Mononuclear cell (primary cell): ENCODE results near the gene VIL1. TPM values are rescaled to one million over a fixed set of nuclear protein-coding genes. Genes with fewer than 3 reads are reported as not detected.

Experiments
- H3K27me3 ChIP-seq: 2 replicates; pipeline ENCODE4 v1.6.0; 2011; ENCODE audit warnings: low read length, control low read depth; ENCODE audit not compliant: insufficient read depth
- H3K4me1 ChIP-seq: 2 replicates; pipeline ENCODE4 v1.5.1; 2011; ENCODE audit warnings: mild to moderate bottlenecking, low read length, control low read depth; ENCODE audit not compliant: insufficient read depth
- H3K4me3 ChIP-seq: 2 replicates; pipeline ENCODE4 v1.5.1; 2011; ENCODE audit warnings: mild to moderate bottlenecking, low read length, moderate library complexity
- H3K9me3 ChIP-seq: 2 replicates; pipeline ENCODE4 v1.5.1; 2011; ENCODE audit warnings: low read depth, mild to moderate bottlenecking, control low read depth, low read length
- total RNA-seq: library from RNA; depleted of rRNA; stranded (reverse); fragments of >200 nt; gene quantifications from one replicate; pipeline ENCODE4 v1.2.3, GENCODE V29; 2012

The VIL1 gene
- total RNA-seq, 1 donor = 2.1 TPM

DNA sequence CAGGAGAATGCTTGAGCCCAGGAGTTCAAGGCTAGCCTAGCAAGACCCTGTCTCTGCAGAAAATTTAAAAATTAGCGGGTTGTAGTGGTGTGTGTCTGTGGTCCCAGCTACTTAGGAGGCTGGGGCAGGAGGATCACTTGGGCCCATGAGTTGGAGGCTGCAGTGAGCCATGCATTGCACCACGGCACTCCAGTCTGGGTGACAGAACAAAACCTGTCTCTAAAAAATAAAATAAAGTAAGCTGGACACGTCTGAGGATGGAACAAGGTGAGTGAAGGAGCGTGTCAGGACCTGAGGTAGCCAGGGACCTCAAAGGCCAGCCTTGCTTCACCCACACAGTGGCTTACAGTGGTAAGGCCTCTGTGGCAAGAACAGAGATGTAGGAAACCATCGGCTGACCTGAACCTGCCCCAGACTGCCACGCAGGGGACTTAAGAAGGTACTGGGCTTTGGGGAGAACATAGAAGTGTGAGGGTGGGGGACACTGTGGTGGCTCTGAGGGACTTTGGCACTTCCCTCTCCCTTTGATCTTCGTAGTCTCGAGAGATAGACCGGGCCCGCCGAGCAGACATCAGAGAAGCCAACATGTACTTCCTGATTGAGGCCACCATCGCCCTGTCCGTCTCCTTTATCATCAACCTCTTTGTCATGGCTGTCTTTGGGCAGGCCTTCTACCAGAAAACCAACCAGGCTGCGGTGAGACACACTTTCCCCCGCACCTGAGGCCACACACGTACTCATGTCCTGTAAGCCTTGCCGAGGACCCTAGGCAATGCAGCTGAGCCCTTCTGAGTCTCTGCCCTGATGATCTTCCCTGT lies 29.4 kb upstream of the VIL1 start:
- Histone ChIP-seq H3K27me3 (no peaks in the 10 kb centered on the region), H3K4me1 (peaks cover 69% of the 10 kb centered on the region), H3K4me3 (no peak overlapping the region), H3K9me3 (no peaks in the 10 kb centered on the region)

DNA sequence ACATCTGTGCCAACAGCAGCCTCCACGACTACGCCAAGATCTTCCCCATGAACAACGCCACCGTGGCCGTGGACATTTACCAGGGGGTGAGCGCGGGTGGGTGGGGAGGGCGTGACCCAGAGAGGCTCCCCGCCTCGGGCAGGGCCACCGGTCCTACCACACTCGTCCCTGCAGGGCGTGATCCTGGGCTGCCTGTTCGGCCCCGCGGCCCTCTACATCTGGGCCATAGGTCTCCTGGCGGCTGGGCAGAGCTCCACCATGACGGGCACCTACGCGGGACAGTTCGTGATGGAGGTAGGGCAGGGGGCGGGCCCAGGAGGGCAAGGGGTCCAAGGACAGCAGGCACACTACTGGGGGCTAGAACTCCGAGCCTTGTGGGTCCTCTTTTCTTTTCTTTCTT lies 27.7 kb upstream of the VIL1 start:
- Histone ChIP-seq H3K4me1 (peaks cover 65% of the 10 kb centered on the region), H3K27me3 (no peaks in the 10 kb centered on the region), H3K9me3 (no peaks in the 10 kb centered on the region), H3K4me3 (no peak overlapping the region)

DNA sequence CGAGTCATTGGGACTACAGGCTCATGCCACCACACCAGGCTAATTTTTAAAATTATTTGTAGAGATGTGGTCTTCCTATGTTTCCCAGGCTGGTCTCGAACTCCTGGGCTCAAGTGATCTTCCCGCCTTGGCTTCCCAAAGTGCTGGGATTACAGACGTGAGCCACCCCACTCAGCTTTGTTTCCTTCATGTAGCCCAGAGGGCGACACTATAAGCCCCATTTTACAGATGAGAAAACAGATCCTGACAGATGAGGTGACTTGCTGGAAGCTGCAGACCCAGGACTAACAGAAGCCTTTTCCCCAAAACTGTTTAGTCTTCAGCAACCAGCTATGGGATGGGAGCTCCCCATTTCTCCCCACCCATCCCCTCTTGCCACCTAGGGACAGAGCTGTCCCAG lies 26.5 kb upstream of the VIL1 start:
- Histone ChIP-seq H3K9me3 (no peaks in the 10 kb centered on the region), H3K27me3 (no peaks in the 10 kb centered on the region), H3K4me3 (no peak overlapping the region), H3K4me1 (peaks cover 64% of the 10 kb centered on the region)

DNA sequence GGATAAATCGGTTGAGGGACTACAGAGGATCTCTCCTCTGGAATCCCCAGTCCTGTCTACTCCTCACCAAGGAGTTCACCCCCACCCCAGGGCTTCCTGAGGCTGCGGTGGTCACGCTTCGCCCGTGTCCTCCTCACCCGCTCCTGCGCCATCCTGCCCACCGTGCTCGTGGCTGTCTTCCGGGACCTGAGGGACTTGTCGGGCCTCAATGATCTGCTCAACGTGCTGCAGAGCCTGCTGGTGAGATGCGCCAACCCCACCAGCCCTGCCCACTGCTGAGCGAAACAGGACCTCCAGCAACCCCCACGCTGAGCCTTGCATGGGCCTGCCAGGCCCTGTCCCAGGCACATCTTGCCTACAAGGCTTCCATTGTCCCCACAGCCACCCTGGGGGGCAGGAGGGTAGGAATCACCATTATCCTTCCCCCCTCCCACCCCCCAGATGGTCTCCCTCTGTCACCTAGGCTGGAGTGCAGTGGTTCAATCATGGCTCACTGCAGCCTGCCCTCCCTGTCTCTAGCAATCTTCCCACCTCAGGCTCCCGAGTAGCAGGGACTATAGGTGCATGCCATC lies 25.9 kb upstream of the VIL1 start:
- Histone ChIP-seq H3K27me3 (no peaks in the 10 kb centered on the region), H3K9me3 (no peaks in the 10 kb centered on the region), H3K4me1 (peaks cover 64% of the 10 kb centered on the region), H3K4me3 (no peak overlapping the region)

DNA sequence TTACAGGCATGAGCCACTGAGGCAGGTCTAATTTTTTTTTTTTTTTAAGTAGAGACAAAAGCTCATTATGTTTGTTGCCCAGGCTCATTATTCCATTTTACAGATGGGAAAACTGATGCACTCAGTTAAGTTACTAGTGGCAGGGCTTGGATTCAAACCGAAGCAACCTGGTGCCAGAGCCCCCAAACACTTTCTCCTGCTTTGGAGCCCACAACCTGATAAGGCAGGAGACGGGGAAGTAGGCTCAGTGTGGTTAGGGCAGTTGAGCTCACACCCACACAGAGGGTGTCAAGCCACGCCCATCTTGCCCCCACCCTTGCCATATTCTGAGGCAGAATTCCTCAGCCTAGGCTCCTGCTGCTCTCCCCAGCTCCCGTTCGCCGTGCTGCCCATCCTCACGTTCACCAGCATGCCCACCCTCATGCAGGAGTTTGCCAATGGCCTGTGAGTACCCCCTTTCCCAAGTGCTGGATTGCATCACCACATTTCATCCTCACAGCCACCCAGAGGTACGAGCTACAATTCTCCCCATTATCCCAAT lies 25.1 kb upstream of the VIL1 start:
- Histone ChIP-seq H3K27me3 (no peaks in the 10 kb centered on the region), H3K4me3 (no peak overlapping the region), H3K9me3 (no peaks in the 10 kb centered on the region), H3K4me1 (peaks cover 62% of the 10 kb centered on the region)

DNA sequence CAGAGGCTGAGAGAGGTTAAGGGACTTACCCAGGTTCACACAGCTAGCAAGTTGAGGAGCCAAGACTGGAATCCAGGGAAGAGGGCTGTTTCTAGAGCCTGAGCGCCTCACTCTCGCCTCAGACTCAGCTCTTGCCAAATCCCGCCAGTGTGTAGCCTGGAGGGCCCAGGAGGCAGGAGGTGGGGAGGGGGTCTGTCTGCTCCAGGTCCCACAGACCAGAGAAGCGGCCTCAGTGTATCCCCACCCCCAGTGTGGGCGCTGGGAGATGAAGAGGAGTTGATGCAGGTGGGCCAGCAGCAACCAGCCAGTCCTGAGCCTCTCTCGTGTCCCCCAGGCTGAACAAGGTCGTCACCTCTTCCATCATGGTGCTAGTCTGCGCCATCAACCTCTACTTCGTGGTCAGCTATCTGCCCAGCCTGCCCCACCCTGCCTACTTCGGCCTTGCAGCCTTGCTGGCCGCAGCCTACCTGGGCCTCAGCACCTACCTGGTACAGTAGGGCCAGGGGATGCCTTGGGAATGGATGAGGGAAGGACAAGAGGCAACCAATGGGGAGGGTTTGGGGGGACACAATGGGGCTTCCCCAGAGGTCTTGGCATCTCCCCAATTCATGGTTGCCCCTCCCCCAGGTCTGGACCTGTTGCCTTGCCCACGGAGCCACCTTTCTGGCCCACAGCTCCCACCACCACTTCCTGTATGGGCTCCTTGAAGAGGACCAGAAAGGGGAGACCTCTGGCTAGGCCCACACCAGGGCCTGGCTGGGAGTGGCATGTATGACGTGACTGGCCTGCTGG lies 24.4 kb upstream of the VIL1 start:
- Histone ChIP-seq H3K27me3 (no peaks in the 10 kb centered on the region), H3K4me3 (no peak overlapping the region), H3K9me3 (no peaks in the 10 kb centered on the region), H3K4me1 (peaks cover 63% of the 10 kb centered on the region)

DNA sequence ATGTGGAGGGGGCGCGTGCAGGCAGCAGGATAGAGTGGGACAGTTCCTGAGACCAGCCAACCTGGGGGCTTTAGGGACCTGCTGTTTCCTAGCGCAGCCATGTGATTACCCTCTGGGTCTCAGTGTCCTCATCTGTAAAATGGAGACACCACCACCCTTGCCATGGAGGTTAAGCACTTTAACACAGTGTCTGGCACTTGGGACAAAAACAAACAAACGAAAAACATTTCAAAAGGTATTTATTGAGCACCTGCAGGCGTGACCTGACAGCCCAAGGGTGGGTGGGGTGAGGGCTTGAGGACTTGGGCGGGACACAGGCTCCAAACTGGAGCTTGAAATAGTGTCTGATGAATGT lies 23.9 kb upstream of the VIL1 start:
- Histone ChIP-seq H3K4me1 (peaks cover 64% of the 10 kb centered on the region), H3K27me3 (no peaks in the 10 kb centered on the region), H3K9me3 (no peaks in the 10 kb centered on the region), H3K4me3 (no peak overlapping the region)

DNA sequence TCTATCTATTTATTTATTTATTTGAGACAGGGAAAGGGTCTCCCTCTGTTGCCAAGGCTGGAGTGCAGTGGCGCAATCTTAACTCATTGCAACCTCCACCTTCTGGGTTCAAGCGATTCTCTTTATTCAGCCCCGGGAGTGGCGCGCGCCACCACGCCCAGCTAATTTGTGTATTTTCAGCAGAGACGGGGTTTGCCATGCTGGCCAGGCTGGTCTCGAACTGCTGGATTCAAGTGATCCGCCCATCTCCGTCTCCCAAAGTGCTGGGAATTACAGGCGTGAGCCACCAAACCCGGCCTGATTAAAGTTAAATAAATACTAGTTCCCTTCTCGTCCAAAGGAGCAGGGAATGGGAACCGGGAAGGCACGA lies 23.5 kb upstream of the VIL1 start:
- Histone ChIP-seq H3K4me3 (peak overlapping the region; percentile 84), H3K27me3 (no peaks in the 10 kb centered on the region), H3K4me1 (peaks cover 64% of the 10 kb centered on the region), H3K9me3 (no peaks in the 10 kb centered on the region)

DNA sequence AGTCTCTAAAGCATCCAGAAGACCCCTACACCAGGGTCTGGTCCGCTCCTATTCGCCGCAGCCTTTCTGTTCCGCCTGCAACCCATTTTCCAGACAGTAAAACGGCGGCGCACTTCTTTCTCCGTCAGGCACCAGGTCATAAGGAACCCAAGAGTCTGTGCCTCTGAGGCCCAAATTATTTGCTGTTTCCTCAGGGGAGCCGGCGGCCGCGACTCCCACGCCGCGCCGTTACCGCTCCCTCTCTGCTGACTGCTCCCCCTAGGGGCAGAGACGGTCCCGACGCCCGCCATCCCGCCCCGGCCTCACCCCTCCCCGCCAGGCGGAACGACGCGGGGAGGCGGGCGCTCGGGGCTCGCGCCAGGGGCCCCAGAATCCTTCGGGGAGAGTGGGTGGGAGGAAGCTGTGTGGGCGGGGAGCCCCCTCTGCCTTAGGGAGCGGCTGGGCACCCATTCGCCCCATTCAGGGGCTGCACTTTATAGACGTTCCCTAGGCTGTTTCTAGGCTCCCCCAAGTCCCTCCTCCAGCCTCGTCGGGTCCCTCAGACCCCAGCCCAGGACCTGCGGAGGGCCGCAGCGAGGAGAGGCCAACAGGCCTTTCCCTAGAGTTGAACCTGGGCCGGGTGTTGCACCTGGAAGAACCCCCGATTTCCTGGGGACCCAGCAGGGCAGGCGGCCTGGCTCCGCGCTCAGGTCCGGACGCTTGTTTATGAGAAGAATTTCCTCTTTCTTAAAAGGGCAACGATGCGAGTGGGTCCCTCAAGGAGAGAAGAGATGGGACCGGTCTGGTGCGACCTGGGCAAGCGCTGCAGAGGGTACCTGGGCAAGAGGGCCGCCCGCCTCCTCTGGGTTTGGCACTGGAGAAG lies 22.9 kb upstream of the VIL1 start:
- Histone ChIP-seq H3K4me1 (peaks cover 66% of the 10 kb centered on the region), H3K4me3 (peak overlapping the region; percentile 84)

DNA sequence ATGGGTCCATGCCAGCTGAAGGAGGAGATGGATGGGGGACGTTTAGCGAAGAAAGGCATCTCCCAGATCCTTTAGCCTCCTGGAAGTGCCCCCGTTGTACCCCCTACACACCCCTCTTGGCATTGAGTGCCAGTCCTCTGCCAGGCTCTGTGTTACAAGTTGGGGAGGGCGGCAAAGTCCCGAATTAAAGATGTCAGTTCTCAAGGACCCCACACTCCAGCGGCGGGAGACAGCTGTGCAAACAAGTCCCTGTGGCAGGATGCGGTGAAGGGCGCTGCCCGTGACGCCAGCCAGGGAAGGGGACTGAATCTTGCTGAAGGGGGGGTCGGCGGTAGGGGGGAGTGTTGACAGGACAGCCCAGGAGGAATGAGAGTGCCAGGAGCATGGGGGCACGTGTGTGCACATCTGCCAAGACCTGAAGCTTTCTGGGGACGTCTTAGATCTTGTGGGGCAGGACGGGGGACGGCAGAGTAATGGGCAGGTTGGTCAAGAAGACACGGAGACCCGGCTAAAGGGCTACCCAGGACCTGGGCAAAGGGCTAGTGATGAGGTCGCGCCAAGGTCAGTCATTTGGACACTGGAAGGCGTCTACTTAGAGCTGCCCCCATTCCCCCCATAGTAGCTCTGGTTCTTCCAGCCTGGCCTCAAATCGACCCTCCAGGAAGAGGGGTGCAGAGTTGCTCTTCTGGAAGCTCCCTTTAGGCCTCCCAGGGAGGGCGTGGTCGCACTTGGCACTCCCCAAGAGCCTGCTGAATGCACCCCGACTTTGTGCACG lies 22.0 kb upstream of the VIL1 start:
- Histone ChIP-seq H3K27me3 (no peaks in the 10 kb centered on the region), H3K4me3 (peak overlapping the region; percentile 84), H3K4me1 (peaks cover 74% of the 10 kb centered on the region)

More for the DNA sequence above, 22.9 kb upstream of the VIL1 start:
- Histone ChIP-seq H3K9me3 (no peaks in the 10 kb centered on the region), H3K27me3 (no peaks in the 10 kb centered on the region)

DNA sequence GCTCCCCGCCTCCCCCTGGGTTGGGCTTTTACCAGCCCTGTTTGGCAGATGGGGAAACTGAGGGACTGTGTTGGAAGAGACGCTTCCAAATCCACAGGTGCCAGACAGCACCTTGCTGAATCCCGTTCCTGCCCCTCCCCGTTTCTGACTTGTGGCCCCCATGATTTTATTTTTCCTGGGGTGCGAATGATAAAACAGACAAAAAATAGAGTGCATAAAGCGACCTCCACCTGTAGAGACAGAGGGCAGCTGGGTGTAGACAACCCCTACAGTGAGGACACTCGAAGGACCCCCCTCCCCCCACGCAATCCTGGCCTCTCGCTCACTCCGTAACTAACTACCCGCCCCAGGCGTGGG lies 21.5 kb upstream of the VIL1 start:
- no peaks in the 10 kb centered on the region for H3K27me3 ChIP-seq
- H3K4me3 ChIP-seq = peak overlapping the region; percentile 84
- peaks cover 80% of the 10 kb centered on the region for H3K4me1 ChIP-seq
- H3K9me3 ChIP-seq = no peaks in the 10 kb centered on the region

More for the DNA sequence above, 22.0 kb upstream of the VIL1 start:
- H3K9me3 ChIP-seq = no peaks in the 10 kb centered on the region

DNA sequence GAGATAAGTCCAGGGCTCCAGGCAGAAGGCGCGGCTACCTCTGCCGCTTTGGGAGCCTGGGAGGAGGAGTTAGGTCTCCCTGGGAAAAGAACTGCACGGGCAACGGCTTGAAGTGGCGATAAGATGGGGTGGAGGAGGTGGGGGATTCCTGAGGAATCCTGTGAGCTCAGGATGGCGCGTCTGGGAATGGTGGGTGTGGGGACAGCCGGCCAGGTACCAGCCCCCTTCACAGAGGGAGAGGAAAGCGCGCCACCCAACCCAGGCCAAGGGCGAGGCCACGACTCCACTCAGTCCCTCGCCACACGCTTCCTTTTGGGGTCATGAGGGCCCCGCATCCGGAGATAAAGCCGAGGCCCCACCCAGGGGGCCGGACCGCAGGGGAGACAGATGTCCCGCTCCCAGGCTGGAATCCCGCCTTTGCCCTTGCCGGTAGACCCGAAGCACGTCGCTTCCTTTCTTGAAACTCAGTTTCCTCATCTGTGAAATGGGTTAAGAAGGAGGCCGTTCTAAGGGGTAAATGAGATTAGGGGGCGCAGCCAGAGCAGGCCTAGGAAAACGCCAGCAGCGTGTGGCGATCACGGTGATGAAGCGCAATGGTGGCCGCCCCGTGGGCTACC lies 21.0 kb upstream of the VIL1 start:
- no peaks in the 10 kb centered on the region for H3K27me3 ChIP-seq
- peak overlapping the region; percentile 84 for H3K4me3 ChIP-seq
- peaks cover 80% of the 10 kb centered on the region for H3K4me1 ChIP-seq
- no peaks in the 10 kb centered on the region for H3K9me3 ChIP-seq

DNA sequence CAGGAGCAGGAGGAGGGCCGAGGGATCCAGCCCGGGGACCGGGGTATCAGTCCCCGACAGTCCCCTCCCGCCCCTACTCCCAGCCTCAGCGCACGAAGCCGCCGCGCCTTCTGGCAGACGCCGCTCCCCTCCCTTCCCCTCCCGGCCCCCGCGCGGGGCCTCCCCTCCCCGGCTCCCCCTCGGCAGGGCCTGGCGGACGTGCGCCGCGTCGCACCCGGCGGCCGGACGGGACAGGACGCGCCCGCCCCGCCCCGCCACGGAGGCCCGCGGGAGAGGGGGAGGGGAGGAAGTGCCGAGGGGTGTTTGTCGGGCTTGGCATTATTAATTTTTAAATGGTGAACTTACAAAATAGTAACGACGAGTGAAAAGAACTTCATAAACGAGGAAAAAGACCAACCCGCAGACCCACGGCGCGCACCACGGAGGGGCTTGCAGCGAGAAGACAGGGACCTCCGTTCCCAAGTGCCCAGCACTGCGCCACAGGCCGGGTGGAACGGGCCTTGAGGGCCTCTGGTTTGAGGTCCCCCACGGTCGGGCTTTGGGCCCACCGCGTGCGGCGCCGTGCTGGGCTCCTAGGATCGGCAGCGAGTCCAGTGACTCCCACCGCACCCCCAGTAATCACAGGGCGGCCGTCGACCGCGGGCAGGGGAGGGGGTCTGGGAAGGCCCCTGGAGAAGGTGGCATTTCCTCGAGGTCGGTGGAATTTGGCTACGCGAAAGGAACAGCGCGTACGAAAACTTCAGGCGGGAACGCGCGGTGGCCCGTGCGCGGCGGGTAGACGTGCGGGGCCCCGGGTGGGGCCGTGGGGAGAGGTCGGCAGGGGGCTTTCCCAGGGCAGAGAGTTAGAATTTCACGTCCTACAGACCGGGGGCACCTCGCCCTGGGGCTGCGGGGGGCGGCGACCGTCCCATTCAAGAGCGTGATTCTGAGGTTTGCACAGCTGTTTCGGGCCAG lies 20.2 kb upstream of the VIL1 start:
- Histone ChIP-seq H3K4me3 (peak overlapping the region; percentile 84), H3K27me3 (no peaks in the 10 kb centered on the region), H3K9me3 (no peaks in the 10 kb centered on the region), H3K4me1 (peaks cover 80% of the 10 kb centered on the region)
